Measurements from ENCODE around the gene ZBTB7B. TPM values are rescaled to one million over a fixed set of nuclear protein-coding genes. Genes with fewer than 3 reads are reported as not detected.

ZBTB7B gene
- total and polyA plus RNA-seq, 9 of the 15 experiments (the other 6 are each of a cell fraction or from before 2014, with no cell fraction given) = 0.04 to 46.5 (median 15.2) TPM

DNA sequence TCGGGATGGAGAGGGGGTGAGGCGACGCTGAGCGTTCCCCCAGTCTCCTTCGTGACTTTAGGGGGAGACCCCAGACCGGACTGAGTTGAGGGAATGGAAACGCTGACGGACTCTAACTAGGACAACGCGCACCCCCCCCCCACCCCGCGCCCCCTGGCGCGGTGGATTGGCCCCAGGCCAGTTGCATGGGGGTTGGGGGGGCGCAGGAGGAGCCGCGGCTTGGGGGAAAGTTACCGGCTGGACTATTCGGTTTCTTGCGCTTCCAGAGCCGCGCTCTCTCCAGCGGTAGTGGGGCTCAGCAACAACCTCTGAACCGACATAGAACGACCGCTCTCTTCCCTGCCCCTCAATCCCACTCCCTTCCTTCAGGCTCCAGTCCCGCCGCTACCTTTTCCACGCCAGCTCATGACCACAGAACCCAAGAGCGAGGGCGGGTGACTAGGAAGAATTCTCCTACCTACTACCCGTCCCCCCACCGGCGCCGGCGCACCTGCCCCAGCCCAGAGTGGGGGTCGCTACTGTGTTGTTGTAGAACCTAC, 694 bp downstream of the ZBTB7B start (continued):
- TF ChIP-seq, protein P1, sequence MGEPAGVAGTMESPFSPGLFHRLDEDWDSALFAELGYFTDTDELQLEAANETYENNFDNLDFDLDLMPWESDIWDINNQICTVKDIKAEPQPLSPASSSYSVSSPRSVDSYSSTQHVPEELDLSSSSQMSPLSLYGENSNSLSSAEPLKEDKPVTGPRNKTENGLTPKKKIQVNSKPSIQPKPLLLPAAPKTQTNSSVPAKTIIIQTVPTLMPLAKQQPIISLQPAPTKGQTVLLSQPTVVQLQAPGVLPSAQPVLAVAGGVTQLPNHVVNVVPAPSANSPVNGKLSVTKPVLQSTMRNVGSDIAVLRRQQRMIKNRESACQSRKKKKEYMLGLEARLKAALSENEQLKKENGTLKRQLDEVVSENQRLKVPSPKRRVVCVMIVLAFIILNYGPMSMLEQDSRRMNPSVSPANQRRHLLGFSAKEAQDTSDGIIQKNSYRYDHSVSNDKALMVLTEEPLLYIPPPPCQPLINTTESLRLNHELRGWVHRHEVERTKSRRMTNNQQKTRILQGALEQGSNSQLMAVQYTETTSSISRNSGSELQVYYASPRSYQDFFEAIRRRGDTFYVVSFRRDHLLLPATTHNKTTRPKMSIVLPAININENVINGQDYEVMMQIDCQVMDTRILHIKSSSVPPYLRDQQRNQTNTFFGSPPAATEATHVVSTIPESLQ (CRISPR knock-in tag; IDR thresholded peaks at IDR 0.05) = no peak
- TF ChIP-seq MTA1 (IDR thresholded peaks at IDR 0.05; ENCODE audit: borderline replicate concordance) (no peak), ETV6 (IDR thresholded peaks at IDR 0.05; ENCODE audit: borderline replicate concordance in 1 of 2, low read depth in 2 of 2, low read length in 1 of 2) (no peak; a peak in 1 of 4 replicates), ETV6 (CRISPR knock-in tag; IDR thresholded peaks at IDR 0.05; ENCODE audit: borderline replicate concordance) (no peak), ZSCAN29 (IDR thresholded peaks at IDR 0.05) (no peak), HNRNPLL (IDR thresholded peaks at IDR 0.05; ENCODE audit: low read depth, low read length, poor library complexity, severe bottlenecking) (peak; percentile 3), NR4A1 (CRISPR knock-in tag; IDR thresholded peaks at IDR 0.05) (no peak), NR4A1 (tag; IDR thresholded peaks at IDR 0.05) (no peak), SOX6 (IDR thresholded peaks at IDR 0.05) (no peak), PHB (CRISPR knock-in tag; IDR thresholded peaks at IDR 0.05) (no peak), MEF2A (IDR thresholded peaks at IDR 0.05; ENCODE audit: control insufficient read depth, low read depth, low read length) (no peak), SRSF3 (IDR thresholded peaks at IDR 0.05; ENCODE audit: insufficient read depth, low read length) (peak; percentile 7; the same call in 1 of the 2 replicates), ZNF253 (CRISPR knock-in tag; conservative IDR thresholded peaks at IDR 0.05) (no peak), CBX1 (IDR thresholded peaks at IDR 0.05; ENCODE audit: low read depth) (no peak), CBX3 (IDR thresholded peaks at IDR 0.05; ENCODE audit: borderline replicate concordance in 1 of 2, low read length in 2 of 2) (no peak), KLF16 (IDR thresholded peaks at IDR 0.05) (no peak), ZNF584 (CRISPR knock-in tag; IDR thresholded peaks at IDR 0.05; ENCODE audit: low read depth) (no peak), TAF15 (IDR thresholded peaks at IDR 0.05; ENCODE audit: low read depth, low read length) (no peak), HIVEP1 (CRISPR knock-in tag; IDR thresholded peaks at IDR 0.05) (no peak), RNF2 (IDR thresholded peaks at IDR 0.05) (no peak)
- TF ChIP-seq, protein P2, sequence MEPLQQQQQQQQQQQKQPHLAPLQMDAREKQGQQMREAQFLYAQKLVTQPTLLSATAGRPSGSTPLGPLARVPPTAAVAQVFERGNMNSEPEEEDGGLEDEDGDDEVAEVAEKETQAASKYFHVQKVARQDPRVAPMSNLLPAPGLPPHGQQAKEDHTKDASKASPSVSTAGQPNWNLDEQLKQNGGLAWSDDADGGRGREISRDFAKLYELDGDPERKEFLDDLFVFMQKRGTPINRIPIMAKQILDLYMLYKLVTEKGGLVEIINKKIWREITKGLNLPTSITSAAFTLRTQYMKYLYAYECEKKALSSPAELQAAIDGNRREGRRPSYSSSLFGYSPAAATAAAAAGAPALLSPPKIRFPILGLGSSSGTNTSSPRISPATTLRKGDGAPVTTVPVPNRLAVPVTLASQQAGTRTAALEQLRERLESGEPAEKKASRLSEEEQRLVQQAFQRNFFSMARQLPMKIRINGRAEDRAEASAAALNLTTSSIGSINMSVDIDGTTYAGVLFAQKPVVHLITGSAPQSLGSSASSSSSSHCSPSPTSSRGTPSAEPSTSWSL (CRISPR knock-in tag; IDR thresholded peaks at IDR 0.05; ENCODE audit: borderline replicate concordance) = no peak
- TF ChIP-seq, protein P3, sequence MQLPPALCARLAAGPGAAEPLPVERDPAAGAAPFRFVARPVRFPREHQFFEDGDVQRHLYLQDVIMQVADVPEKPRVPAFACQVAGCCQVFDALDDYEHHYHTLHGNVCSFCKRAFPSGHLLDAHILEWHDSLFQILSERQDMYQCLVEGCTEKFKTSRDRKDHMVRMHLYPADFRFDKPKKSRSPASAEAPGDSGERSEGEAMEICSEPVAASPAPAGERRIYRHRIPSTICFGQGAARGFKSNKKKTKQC (CRISPR knock-in tag; IDR thresholded peaks at IDR 0.05) = no peak
- TF ChIP-seq, protein P4, sequence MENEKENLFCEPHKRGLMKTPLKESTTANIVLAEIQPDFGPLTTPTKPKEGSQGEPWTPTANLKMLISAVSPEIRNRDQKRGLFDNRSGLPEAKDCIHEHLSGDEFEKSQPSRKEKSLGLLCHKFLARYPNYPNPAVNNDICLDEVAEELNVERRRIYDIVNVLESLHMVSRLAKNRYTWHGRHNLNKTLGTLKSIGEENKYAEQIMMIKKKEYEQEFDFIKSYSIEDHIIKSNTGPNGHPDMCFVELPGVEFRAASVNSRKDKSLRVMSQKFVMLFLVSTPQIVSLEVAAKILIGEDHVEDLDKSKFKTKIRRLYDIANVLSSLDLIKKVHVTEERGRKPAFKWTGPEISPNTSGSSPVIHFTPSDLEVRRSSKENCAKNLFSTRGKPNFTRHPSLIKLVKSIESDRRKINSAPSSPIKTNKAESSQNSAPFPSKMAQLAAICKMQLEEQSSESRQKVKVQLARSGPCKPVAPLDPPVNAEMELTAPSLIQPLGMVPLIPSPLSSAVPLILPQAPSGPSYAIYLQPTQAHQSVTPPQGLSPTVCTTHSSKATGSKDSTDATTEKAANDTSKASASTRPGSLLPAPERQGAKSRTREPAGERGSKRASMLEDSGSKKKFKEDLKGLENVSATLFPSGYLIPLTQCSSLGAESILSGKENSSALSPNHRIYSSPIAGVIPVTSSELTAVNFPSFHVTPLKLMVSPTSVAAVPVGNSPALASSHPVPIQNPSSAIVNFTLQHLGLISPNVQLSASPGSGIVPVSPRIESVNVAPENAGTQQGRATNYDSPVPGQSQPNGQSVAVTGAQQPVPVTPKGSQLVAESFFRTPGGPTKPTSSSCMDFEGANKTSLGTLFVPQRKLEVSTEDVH (IDR thresholded peaks at IDR 0.05; ENCODE audit: low read depth, partially characterized antibody) = no peak

Measured in K562 (cell line).